ENCODE measurements around the gene CASZ1. TPM values are rescaled to one million over a fixed set of nuclear protein-coding genes. Genes with fewer than 3 reads are reported as not detected.

The CASZ1 gene
- total and polyA plus RNA-seq, 2 experiments from 2014 or later: 3.6 to 6.9 TPM

DNA sequence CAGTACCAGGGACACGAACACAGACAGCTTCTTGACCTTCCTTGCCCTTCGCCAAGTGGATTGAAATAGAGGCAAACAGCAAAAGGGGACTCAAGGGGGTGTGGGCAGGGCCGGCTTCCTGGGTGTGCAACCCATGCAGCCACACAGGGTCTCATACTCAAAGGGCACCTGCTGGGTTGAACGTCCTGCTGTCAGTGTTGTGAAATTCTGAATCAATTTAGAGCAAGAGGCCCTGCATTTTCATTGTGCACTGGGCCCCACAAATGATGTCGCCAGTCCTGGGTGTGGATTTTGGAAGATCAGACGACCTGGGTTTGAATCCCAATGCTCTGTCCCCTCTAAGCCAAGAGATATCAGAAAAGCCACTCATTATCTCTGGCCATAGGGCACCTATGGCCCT lies 51.1 kb downstream of the CASZ1 start:
- 82% methylated on average over 6 of the region's 6 CpGs for WGBS (ENCODE audit: low lambda C conversion rate, missing lambda C conversion rate)
- TF ChIP-seq EZH2 (IDR thresholded peaks at IDR 0.05; ENCODE audit: borderline replicate concordance) (no peak), EZH2phosphoT487 (IDR thresholded peaks at IDR 0.05; ENCODE audit: low read depth, severe bottlenecking, unreplicated experiment) (no peak)
- TF ChIP-seq, protein P1, sequence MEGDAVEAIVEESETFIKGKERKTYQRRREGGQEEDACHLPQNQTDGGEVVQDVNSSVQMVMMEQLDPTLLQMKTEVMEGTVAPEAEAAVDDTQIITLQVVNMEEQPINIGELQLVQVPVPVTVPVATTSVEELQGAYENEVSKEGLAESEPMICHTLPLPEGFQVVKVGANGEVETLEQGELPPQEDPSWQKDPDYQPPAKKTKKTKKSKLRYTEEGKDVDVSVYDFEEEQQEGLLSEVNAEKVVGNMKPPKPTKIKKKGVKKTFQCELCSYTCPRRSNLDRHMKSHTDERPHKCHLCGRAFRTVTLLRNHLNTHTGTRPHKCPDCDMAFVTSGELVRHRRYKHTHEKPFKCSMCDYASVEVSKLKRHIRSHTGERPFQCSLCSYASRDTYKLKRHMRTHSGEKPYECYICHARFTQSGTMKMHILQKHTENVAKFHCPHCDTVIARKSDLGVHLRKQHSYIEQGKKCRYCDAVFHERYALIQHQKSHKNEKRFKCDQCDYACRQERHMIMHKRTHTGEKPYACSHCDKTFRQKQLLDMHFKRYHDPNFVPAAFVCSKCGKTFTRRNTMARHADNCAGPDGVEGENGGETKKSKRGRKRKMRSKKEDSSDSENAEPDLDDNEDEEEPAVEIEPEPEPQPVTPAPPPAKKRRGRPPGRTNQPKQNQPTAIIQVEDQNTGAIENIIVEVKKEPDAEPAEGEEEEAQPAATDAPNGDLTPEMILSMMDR (IDR thresholded peaks at IDR 0.05; ENCODE audit: poor library complexity): no peak
- H3K9me3 ChIP-seq (ENCODE audit: low read depth): no peaks in the 10 kb centered on the region
- no peaks in the 10 kb centered on the region for H3K36me3 ChIP-seq (replicated peaks; ENCODE audit: insufficient read depth, low read depth)
- H3K4me2 ChIP-seq: no peak overlapping the region
- DNase-seq (ENCODE audit: low spot score): no peak
- no peak overlapping the region for H3K27ac ChIP-seq
- H3K4me3 ChIP-seq: no peak overlapping the region
- H3K9me2 ChIP-seq (replicated peaks; ENCODE audit: insufficient read depth): no peaks in the 10 kb centered on the region
- H2AFZ ChIP-seq: no peak overlapping the region
- H3K4me1 ChIP-seq (ENCODE audit: insufficient read depth): no peaks in the 10 kb centered on the region
- no peaks in the 10 kb centered on the region for H3K27me3 ChIP-seq
- no peaks in the 10 kb centered on the region for H3K79me2 ChIP-seq
- no peaks in the 10 kb centered on the region for H4K20me1 ChIP-seq (ENCODE audit: insufficient read depth, poor library complexity, severe bottlenecking)

DNA sequence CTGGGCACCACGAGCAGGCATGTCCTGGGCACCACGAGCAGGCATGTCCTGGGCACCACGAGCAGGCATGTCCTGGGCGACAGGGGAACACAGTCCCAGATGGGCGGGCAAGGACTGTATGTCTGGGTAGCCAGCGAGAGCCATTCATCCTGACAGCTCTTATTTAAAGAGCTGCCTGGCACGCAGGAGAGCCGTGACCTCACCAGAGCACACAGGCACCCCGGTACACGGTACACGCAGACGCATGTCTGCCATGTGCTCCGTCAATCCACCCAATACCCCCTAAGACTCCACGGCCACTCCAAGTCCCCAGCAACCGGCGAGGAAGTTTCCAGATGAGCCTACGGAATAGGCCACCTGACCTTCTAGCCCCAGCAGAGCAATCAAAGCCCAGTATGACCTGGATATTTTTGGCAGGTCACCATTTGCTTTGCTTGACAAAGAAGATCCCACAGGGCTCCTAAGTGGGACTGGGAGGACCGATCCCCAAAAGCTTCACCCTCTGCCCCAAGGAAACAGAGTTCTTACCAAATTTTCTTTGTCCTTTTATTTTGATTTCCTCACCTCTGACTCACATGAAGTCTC lies 51.7 kb downstream of the CASZ1 start:
- Histone ChIP-seq H3K4me1 (ENCODE audit: insufficient read depth) (no peaks in the 10 kb centered on the region), H3K9me3 (ENCODE audit: low read depth) (no peaks in the 10 kb centered on the region), H4K20me1 (ENCODE audit: insufficient read depth, poor library complexity, severe bottlenecking) (no peaks in the 10 kb centered on the region), H3K27me3 (no peaks in the 10 kb centered on the region), H3K79me2 (no peaks in the 10 kb centered on the region), H3K4me3 (no peak overlapping the region), H3K27ac (no peak overlapping the region), H3K4me2 (no peak overlapping the region), H2AFZ (no peak overlapping the region), H3K36me3 (replicated peaks; ENCODE audit: insufficient read depth, low read depth) (no peaks in the 10 kb centered on the region), H3K9me2 (replicated peaks; ENCODE audit: insufficient read depth) (no peaks in the 10 kb centered on the region)
- DNase-seq (ENCODE audit: low spot score): no peak
- WGBS (ENCODE audit: low lambda C conversion rate, missing lambda C conversion rate): 94% methylated on average over 18 of the region's 18 CpGs
- TF ChIP-seq EZH2phosphoT487 (IDR thresholded peaks at IDR 0.05; ENCODE audit: low read depth, severe bottlenecking, unreplicated experiment) (no peak), EZH2 (IDR thresholded peaks at IDR 0.05; ENCODE audit: borderline replicate concordance) (no peak)
- TF ChIP-seq, protein P1 (IDR thresholded peaks at IDR 0.05; ENCODE audit: poor library complexity): no peak

DNA sequence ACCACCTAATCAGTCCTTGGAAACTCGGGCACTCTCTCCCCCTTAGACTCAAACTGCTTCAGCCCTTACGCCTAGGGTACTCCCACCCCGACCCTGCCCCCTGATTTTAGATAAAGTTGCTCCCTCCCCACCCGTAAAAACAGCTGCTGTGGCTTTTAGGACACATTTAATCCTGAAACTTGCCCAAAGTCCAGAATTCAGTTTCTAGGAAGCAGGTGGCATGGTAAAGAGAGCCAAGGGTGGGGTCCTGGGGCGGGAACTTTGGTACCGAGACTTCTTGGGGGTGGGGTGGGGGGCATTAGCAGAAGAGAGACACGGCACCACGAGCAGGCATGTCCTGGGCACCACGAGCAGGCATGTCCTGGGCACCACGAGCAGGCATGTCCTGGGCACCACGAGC lies 52.4 kb downstream of the CASZ1 start:
- H3K4me2 ChIP-seq: no peak overlapping the region
- no peaks in the 10 kb centered on the region for H3K79me2 ChIP-seq
- no peak overlapping the region for H3K4me3 ChIP-seq
- DNase-seq (ENCODE audit: low spot score): no peak
- H3K4me1 ChIP-seq (ENCODE audit: insufficient read depth): no peaks in the 10 kb centered on the region
- TF ChIP-seq EZH2 (IDR thresholded peaks at IDR 0.05; ENCODE audit: borderline replicate concordance) (no peak), EZH2phosphoT487 (IDR thresholded peaks at IDR 0.05; ENCODE audit: low read depth, severe bottlenecking, unreplicated experiment) (no peak)
- TF ChIP-seq, protein P1 (IDR thresholded peaks at IDR 0.05; ENCODE audit: poor library complexity): no peak
- no peak overlapping the region for H2AFZ ChIP-seq
- H3K27ac ChIP-seq: no peak overlapping the region
- H3K27me3 ChIP-seq: no peaks in the 10 kb centered on the region
- H3K36me3 ChIP-seq (replicated peaks; ENCODE audit: insufficient read depth, low read depth): no peaks in the 10 kb centered on the region
- no peaks in the 10 kb centered on the region for H4K20me1 ChIP-seq (ENCODE audit: insufficient read depth, poor library complexity, severe bottlenecking)
- no peaks in the 10 kb centered on the region for H3K9me2 ChIP-seq (replicated peaks; ENCODE audit: insufficient read depth)
- WGBS (ENCODE audit: low lambda C conversion rate, missing lambda C conversion rate): 81% methylated on average over 8 of the region's 11 CpGs
- H3K9me3 ChIP-seq (ENCODE audit: low read depth): no peaks in the 10 kb centered on the region

All from hepatocyte (in vitro differentiated cells).